Neural crest cell (in vitro differentiated cells): ENCODE measurements around the gene PHYH. TPM values are rescaled to one million over a fixed set of nuclear protein-coding genes. Genes with fewer than 3 reads are reported as not detected.
A peak's percentile ranks its signal among the peaks of the same experiment; 100 is the strongest.

Experiments used
- DNase-seq: peaks from one replicate; pipeline ENCODE4 v3.0.0; 2021; ENCODE audit warnings: low read depth, mixed read lengths, low spot score
- H3K27ac Mint-ChIP-seq: one replicate; pipeline ENCODE4 v1.8.0; 2021; ENCODE audit warnings: mild to moderate bottlenecking, mixed read lengths; ENCODE audit not compliant: unreplicated experiment
- H3K27me3 Mint-ChIP-seq: 2 replicates; pipeline ENCODE4 v1.8.0; 2021; ENCODE audit warnings: low read depth, mild to moderate bottlenecking, mixed read lengths
- H3K36me3 Mint-ChIP-seq: 2 replicates; pipeline ENCODE4 v1.8.0; 2021; ENCODE audit warnings: low read depth, mild to moderate bottlenecking, mixed read lengths
- H3K4me1 Mint-ChIP-seq: 2 replicates; pipeline ENCODE4 v1.8.0; 2021; ENCODE audit warnings: mixed read lengths
- H3K4me3 Mint-ChIP-seq: one replicate; pipeline ENCODE4 v1.8.0; 2021; ENCODE audit warnings: mild to moderate bottlenecking, mixed read lengths
- H3K9me3 Mint-ChIP-seq: 2 replicates; pipeline ENCODE4 v1.8.0; 2021; ENCODE audit warnings: mixed read lengths
- long read RNA-seq: library from polyadenylated mRNA; unstranded; transcript quantifications from one replicate; pipeline ENCODE4 v2.0.0, GENCODE V29; 2020
- total RNA-seq: library from RNA; stranded (reverse); gene quantifications from 2 replicates; pipeline ENCODE4 v1.2.1, GENCODE V29; 2021
- TF ChIP-seq, protein P1 (sequence below): fragments of 200-600 bp; sonication (generic); conservative IDR thresholded peaks from 2 replicates; pipeline ENCODE4 v1.5.0; 2021; ENCODE audit warnings: antibody characterized with exemption, mild to moderate bottlenecking

PHYH gene
- 14.9 and 15.1 TPM in 2 replicates for total RNA-seq
- long read RNA-seq, transcript PHYH-201 (9 exons, 1,577 nt): major isoform, 61 of 73 reads
- long read RNA-seq, partial matches to known transcripts: 2 of 73 reads
- long read RNA-seq, other reads (novel, unspliced or antisense): 10 of 73 reads

DNA sequence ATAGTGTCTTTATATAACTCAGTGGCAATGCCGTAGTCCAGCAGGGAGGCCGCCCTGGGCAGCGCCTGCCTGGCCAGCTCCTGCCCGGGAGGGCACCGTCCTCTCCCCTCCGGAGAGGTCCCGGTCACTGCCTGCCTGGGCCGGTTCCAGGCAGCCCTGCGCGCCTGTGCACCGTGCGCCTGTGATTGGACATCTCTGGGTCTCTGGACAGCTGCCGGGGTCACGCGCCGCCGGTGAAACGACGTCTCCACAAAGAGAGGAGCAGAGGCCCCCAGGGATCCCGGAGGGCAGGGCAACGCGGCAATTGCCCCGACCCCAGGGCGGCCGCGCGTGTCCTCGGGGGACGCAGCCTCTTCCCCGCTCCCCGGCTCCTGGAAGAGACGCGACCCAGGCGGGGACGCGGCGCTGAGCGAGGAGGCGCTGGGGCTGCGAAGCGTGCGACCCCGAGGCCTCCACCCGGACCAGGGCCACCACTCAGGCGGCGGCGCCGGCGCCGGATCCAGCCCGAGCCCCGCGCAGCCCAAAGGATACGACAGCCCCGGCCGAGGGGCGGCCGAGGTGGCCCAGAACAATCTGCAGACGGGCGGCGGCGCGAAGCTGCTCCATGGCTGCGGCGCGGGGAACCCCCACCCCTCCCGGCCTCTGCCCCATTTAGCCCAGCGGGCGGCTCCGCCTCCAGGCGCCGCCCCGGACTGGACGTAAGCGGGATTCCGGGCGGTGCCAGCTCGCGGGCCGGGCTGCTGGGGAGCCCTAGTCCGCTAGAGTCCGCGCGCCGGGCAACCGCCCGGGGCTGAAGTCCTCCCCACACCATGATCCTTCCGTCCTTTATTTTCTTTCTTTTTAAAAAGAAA lies at the start of gene PHYH:
TSS of gene PHYH (minus strand) at position 628 of the 851 bp plus-strand sequence. CDS start at position 606, 22 bp downstream.
- H3K4me1 Mint-ChIP-seq: peaks cover 21% of the 10 kb centered on the region
- peak within 1 kb of the TSS; percentile 85 for H3K4me3 Mint-ChIP-seq
- H3K9me3 Mint-ChIP-seq: no peaks in the 10 kb centered on the region
- peak; percentile 68 for DNase-seq
- peak within 1 kb of the TSS; percentile 84 for H3K27ac Mint-ChIP-seq
- TF ChIP-seq, protein P1, sequence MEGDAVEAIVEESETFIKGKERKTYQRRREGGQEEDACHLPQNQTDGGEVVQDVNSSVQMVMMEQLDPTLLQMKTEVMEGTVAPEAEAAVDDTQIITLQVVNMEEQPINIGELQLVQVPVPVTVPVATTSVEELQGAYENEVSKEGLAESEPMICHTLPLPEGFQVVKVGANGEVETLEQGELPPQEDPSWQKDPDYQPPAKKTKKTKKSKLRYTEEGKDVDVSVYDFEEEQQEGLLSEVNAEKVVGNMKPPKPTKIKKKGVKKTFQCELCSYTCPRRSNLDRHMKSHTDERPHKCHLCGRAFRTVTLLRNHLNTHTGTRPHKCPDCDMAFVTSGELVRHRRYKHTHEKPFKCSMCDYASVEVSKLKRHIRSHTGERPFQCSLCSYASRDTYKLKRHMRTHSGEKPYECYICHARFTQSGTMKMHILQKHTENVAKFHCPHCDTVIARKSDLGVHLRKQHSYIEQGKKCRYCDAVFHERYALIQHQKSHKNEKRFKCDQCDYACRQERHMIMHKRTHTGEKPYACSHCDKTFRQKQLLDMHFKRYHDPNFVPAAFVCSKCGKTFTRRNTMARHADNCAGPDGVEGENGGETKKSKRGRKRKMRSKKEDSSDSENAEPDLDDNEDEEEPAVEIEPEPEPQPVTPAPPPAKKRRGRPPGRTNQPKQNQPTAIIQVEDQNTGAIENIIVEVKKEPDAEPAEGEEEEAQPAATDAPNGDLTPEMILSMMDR: no peak
- no peaks in the 10 kb centered on the region for H3K36me3 Mint-ChIP-seq
- H3K27me3 Mint-ChIP-seq: no peaks in the 10 kb centered on the region

DNA sequence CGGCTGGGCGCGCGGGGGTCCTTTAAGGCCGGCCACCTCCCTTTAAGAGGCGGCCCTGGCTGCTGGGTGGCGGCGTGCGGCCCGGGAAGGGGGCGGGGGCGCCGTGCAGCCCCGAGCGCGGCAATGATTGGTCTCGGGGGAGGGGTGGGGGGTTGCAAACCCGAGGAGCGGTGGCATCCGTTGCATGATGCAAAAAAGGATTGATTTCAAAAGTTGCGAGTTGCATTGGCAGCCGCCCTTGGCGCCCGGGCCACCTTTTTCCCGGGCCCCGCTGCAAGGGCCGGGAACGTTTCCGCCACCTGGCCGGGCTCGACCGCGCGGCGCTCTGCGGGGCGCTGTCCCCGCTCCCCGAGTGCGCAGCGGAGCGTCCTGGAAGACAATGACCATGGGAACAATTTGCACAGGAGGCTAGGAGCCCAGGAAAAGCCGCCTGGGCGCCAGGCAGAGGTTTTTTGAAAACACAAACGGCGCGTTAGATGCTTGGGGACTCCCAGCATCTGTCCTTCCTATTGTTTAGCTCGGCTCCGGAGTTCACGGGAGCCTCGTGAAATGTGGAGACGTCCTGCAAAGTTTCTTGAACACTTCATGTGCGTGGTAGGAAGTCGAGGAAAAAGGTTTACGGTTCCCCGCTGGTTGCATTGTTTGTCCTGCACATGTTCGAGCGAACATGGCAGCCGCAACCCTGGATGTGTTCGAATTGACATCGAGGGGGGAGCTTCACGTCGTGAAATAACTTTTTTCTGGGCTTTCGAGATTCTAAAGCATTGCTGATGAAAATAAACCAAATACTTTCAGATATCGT lies 48.6 kb upstream of the PHYH start, which contains the start of gene SEPHS1:
TSS of gene SEPHS1 (minus strand) at position 78 of the 802 bp plus-strand sequence. CDS start 3,343 bp downstream, outside the sequence.
- H3K27me3 Mint-ChIP-seq: peaks cover 48% of the 10 kb centered on the region
- peak; percentile 72 for DNase-seq
- H3K4me3 Mint-ChIP-seq: peak within 1 kb of the TSS; percentile 94
- peaks cover 5% of the 10 kb centered on the region for H3K36me3 Mint-ChIP-seq
- TF ChIP-seq, protein P1: no peak
- H3K9me3 Mint-ChIP-seq: no peaks in the 10 kb centered on the region
- H3K4me1 Mint-ChIP-seq: peaks cover 70% of the 10 kb centered on the region
- H3K27ac Mint-ChIP-seq: peak within 1 kb of the TSS; percentile 98

DNA sequence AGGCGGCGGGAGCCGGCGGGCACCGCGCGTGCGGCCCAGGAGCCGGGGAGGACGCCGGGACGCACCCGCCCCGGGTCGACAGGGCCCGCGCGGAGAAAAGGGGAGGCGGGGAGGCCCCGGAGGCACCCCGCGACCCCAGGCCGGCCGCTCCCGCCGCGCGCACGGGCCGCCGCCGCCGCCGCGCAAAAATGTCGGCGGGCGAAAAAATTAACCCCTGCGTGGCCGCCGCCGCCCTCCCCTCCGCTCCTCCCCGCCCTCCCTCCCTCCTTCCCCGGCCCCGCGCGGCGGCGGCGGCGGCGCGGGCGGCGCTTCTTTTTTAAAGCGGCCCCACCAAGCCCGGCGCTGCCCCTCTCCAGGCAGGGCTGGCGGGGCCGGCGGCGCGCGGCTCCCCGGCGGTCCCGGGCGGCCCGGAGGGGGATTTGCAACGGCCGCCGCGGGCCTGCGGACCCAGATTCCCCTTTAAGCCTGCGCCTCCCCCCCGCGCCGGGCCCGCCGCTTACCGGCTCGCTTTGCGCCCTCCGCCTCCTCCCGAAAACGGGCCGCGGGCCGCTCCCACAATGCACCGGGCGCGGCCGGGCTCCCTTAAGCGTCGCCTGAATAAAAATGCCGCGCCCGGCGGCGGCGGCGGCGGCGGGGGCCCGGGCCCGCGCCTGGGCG lies 47.8 kb upstream of the PHYH start:
- no peak overlapping the region for H3K4me3 Mint-ChIP-seq
- TF ChIP-seq, protein P1: no peak
- H3K36me3 Mint-ChIP-seq: peaks cover 11% of the 10 kb centered on the region

DNA sequence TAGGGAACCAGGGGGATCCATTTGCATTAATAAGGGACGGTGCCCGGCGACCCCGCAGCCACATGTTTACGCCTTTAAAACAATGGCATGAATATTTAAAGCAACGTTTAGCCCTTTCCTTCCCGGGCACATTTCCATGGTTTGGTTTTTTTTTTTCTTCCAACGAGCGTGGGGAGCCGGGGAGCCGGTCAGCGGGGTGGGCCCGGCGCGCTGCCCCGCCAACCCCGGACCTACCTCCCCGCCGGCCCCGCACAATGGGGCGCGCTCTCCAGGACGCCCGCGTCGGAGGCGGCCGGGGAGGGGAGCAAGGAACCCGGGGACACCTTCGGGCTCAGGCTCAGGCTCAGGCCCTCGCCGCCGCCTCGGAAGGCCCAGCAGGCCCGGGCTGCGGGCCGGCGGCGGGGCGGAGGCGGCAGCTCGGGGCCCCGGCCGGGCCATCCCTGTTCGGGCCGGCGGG lies 47.2 kb upstream of the PHYH start:
- Mint-ChIP-seq H3K27ac (peak overlapping the region; percentile 98), H3K27me3 (peaks cover 34% of the 10 kb centered on the region), H3K4me3 (peak overlapping the region; percentile 90), H3K36me3 (peaks cover 11% of the 10 kb centered on the region), H3K4me1 (peaks cover 60% of the 10 kb centered on the region), H3K9me3 (no peaks in the 10 kb centered on the region)
- DNase-seq: peak; percentile 16
- TF ChIP-seq, protein P1: no peak

More for the DNA sequence above, 47.8 kb upstream of the PHYH start:
- Mint-ChIP-seq H3K4me1 (peaks cover 66% of the 10 kb centered on the region), H3K9me3 (no peaks in the 10 kb centered on the region), H3K27me3 (peaks cover 40% of the 10 kb centered on the region), H3K27ac (no peak overlapping the region)
- peak; percentile 65 for DNase-seq
